ENCODE measurements around the gene FOS. TPM values are rescaled to one million over a fixed set of nuclear protein-coding genes. Genes with fewer than 3 reads are reported as not detected.
"Not testable (repeated sequence)": the region's sequence is repeated elsewhere in the genome, so short reads cannot be mapped to it uniquely, and the experiment has no call there.

The FOS gene
- total RNA-seq, 1 experiment from 2014 or later: 14.2 TPM

DNA sequence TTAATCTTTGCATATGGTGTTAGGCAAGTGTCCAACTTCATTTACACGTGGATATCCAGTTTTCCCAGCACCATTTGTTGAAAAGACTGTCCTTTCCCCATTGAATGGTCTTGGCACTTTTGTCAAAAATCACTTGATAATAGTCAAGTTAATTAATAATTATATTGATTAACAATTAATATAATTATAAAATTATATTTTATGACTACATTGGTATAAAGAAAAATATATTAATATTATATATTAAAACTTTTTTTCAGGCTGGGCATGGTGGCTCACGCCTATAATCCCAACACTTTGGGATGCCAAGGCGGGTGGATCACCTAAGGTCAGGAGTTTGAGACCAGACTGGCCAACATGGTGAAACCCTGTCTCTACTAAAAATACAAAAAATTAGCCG is 27.8 kb downstream of the FOS start:
- DNase-seq; H3K36me3 ChIP-seq (replicated peaks; ENCODE audit: control insufficient read depth, insufficient read depth, low read length); H3K4me3 ChIP-seq (ENCODE audit: insufficient read depth, low read depth, low read length); H3K27me3 ChIP-seq (ENCODE audit: control insufficient read depth, insufficient read depth, low read length): not testable (repeated sequence)

DNA sequence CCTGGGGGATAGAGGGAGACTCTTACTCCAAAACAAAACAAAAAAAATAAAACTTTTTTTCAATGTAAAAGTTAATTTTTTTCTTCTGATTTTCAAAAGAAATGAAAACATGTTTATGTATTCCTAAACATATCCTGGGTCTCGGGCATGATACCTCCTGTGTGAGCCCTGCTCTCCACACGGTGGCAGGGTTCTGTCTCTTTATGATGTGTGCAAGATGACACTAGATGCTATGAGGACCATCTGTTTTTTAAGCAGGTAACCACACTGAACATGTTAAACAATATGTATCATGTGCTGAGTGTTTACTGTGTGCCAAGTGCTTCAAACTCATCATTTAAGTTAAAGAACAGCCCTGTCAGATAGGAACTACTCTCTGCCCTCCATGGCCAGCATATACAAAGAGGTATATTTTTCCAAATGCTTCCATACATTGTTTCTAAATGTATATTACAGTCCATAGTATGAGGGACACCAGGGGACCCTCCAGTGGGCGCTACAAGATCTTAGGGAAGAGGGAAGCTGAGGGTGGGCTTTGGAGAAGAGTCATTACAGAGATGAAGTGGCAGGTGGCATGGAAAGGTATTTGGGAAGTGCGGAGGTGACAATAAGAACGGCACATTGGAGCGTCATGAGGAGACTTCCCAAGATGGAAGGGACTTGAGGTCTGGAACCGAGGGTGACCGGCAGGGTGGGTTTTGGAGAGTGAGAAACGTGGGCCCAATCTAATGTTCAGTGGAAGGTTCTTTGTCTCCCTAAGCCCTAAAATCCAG is 28.5 kb downstream of the FOS start:
- Histone ChIP-seq H3K36me3 (replicated peaks; ENCODE audit: control insufficient read depth, insufficient read depth, low read length) (no peaks in the 10 kb centered on the region), H3K4me3 (ENCODE audit: insufficient read depth, low read depth, low read length) (no peak overlapping the region), H3K27me3 (ENCODE audit: control insufficient read depth, insufficient read depth, low read length) (no peaks in the 10 kb centered on the region)
- DNase-seq: no peak

DNA sequence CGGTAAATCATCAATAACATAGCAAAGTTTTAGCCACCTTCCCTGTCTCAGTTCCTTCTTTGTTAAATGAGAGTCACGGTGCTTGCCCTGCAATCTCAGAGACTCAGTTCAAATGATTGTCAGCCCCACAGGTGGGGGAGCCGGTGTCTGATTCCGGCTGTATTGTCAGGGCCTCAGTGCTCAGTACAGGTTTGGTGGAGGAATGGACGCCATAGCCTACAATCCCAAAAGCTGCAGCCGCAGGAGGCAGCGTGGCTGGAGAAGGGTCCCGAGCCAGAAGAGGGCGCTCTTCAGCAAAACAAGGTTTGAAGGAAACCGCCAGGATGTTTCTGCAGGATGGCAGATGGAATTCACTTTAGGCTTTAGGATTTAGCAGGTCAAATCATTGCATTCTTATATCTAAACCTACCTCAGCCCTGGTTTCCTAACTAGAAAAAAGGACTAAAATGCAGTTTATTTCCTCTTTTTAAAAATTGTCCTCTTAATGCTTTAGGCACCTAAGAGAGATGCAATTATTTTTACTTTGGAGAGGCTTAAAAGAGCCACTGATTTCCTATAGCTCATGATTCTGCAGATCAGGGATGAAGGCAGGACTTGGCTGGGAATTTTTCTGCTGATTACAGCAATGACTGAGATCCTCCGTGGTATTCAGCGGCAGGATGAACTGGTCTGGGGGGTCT is 29.2 kb downstream of the FOS start:
- H3K36me3 ChIP-seq (replicated peaks; ENCODE audit: control insufficient read depth, insufficient read depth, low read length): no peaks in the 10 kb centered on the region
- H3K4me3 ChIP-seq (ENCODE audit: insufficient read depth, low read depth, low read length): no peak overlapping the region
- DNase-seq: peak; percentile 75
- H3K27me3 ChIP-seq (ENCODE audit: control insufficient read depth, insufficient read depth, low read length): no peaks in the 10 kb centered on the region

DNA sequence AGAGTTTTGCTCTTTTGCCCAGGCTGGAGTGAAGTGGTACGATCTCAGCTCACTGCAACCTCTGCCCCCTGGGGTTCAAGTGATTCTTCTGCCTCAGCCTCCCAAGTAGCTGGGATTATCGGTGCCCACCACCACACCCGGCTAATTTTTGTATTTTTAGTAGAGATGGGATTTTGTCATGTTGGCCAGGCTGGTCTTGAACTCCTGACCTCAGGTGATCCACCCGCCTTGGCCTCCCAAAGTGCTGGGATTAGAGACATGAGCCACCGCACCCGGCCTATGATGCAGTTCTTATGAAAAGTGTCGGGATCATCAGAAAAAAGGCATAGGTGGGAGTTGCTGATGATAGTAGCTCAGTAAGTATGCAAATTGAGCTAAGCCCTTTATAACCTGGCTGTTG is 30.4 kb downstream of the FOS start:
- not testable (repeated sequence) for H3K4me3 ChIP-seq (ENCODE audit: insufficient read depth, low read depth, low read length); H3K36me3 ChIP-seq (replicated peaks; ENCODE audit: control insufficient read depth, insufficient read depth, low read length); DNase-seq; H3K27me3 ChIP-seq (ENCODE audit: control insufficient read depth, insufficient read depth, low read length)

DNA sequence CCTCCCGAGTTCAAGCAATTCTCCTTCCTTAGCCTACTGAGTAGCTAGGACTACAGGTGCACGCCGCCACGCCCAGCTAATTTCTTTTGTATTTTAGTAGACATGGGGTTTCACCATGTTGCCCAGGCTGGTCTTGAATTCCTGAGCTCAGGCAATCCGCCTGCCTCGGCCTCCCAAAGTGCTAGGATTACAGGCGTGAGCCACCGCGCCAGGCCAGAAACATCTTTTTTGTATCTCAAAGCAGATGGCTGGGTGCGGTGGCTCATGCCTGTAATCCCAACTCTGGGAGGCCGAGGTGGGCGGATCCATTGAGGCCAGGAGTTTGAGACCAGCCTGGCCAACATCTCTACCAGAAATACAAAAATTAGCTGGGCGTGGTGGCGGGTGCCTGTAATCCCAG is 30.9 kb downstream of the FOS start:
- not testable (repeated sequence) for H3K27me3 ChIP-seq (ENCODE audit: control insufficient read depth, insufficient read depth, low read length); DNase-seq; H3K36me3 ChIP-seq (replicated peaks; ENCODE audit: control insufficient read depth, insufficient read depth, low read length); H3K4me3 ChIP-seq (ENCODE audit: insufficient read depth, low read depth, low read length)

DNA sequence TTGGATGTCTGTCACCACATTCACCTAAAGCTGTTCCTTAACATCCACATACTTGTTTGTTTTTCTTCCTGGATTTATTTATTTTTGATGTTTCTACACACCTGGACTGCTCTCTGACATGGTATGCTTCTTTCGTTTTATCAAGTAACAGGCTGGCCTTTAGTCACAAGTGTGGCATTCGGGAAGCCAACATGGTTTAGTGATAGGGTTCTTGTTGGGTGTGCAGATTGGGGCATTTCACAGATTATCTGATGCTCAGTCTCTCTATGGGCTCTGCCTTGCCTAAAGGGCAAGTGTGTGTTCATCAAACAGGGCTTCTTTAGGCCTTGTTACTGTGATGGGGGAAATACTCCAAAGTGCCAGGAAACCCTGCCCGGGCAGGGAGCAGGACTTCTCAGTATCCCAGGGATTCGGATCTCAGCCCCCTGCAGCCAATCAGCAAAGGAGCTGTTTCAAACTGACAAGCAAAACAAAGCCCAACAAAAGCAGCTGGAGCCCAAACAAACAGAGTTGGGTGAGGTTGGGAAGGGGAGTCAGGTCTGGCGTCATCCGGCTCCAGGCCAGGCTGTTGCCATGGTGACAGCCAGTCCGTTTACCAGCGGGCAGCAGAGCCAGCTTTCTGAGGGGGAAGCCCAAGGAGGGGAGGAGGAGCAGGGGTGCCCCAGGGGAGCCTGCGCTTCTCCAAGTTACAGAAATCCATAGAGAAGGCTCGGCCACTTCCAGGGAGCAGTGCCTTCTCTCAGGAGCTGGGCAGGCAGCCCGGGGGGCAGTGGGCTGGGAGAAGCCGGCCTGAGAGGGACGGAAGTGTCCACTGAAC is 31.9 kb downstream of the FOS start:
- no peaks in the 10 kb centered on the region for H3K27me3 ChIP-seq (ENCODE audit: control insufficient read depth, insufficient read depth, low read length)
- H3K36me3 ChIP-seq (replicated peaks; ENCODE audit: control insufficient read depth, insufficient read depth, low read length): no peaks in the 10 kb centered on the region
- H3K4me3 ChIP-seq (ENCODE audit: insufficient read depth, low read depth, low read length): no peak overlapping the region
- DNase-seq: peak; percentile 93

DNA sequence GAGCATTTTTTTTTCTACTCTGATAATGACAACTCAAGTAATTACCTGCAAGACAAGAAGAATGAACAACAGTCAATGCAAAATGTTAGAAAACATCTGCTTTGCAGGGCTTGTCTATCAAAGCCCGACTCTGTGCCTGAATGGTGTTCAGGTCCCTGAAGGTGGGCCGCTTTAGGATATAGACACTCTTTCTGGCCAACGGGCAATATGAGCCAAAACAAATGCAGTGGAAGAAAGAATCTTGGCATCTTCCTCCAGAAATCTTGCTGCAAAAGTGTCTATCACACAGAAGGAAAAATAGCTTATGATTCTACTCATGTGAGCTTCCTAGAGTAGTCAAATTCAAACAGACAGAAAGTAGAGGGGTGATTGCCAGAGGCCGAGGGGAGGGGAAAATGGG is 32.7 kb downstream of the FOS start:
- Histone ChIP-seq H3K36me3 (replicated peaks; ENCODE audit: control insufficient read depth, insufficient read depth, low read length) (no peaks in the 10 kb centered on the region), H3K27me3 (ENCODE audit: control insufficient read depth, insufficient read depth, low read length) (no peaks in the 10 kb centered on the region), H3K4me3 (ENCODE audit: insufficient read depth, low read depth, low read length) (no peak overlapping the region)
- no peak for DNase-seq

DNA sequence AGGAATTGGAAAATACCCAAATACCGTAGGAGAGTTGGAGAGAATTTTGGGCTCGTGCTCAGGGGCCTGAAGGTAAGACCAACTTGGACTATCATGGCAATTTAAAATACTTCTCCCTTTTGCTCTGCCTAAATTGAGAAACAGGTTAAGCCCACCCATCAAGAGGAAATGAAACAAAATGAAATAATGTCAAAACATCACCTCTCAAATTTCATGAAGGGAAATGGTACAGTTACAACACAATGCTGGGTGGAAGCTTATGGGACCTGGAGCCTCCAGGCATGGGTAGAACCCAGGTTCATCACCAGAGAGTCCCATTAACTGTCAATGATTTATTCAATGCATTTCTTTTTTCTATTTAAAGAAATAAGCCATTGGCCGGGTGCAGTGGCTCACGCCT is 33.7 kb downstream of the FOS start:
- no peak for DNase-seq
- no peak overlapping the region for H3K4me3 ChIP-seq (ENCODE audit: insufficient read depth, low read depth, low read length)
- H3K27me3 ChIP-seq (ENCODE audit: control insufficient read depth, insufficient read depth, low read length): no peaks in the 10 kb centered on the region
- no peaks in the 10 kb centered on the region for H3K36me3 ChIP-seq (replicated peaks; ENCODE audit: control insufficient read depth, insufficient read depth, low read length)

DNA sequence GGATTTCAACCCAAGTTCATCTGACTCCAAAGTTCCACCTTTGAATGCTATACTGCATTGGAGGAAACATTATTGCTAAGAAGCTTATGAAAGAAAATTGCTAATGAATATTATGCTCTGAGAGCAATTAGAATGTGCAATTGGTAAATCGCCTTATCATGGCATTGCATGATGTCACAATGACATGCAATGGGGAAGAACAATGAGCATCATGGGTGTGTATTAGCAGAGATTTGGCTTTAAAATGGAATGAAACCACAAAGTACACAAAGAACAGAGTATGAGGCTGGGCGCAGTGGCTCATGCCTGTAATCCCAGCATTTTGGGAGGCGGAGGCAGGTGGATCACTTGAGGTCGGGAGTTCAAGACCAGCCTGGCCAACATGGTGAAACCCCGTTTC is 34.7 kb downstream of the FOS start:
- H3K4me3 ChIP-seq (ENCODE audit: insufficient read depth, low read depth, low read length): no peak overlapping the region
- H3K27me3 ChIP-seq (ENCODE audit: control insufficient read depth, insufficient read depth, low read length): no peaks in the 10 kb centered on the region
- H3K36me3 ChIP-seq (replicated peaks; ENCODE audit: control insufficient read depth, insufficient read depth, low read length): no peaks in the 10 kb centered on the region
- no peak for DNase-seq

DNA sequence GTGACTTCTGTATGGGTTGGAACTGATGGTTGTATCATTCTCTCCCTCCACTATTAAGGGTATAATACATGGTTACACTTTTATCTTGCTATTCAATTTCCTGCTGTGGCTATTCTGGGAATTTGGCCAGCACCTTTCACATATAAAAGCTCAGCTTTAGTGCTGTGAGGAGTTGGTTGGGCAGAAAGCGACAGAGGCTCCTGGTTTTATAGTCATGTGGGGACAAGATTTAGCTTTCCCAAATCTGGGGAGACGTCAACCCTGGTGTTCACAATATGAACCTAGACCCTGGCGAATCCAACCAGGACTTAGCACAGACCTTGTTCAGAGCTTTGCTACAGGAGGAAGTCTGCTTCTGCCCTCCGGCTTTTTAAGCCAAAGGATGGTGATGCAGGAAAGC is 36.5 kb downstream of the FOS start:
- DNase-seq: no peak
- Histone ChIP-seq H3K4me3 (ENCODE audit: insufficient read depth, low read depth, low read length) (no peak overlapping the region), H3K36me3 (replicated peaks; ENCODE audit: control insufficient read depth, insufficient read depth, low read length) (no peaks in the 10 kb centered on the region), H3K27me3 (ENCODE audit: control insufficient read depth, insufficient read depth, low read length) (no peaks in the 10 kb centered on the region)

DNA sequence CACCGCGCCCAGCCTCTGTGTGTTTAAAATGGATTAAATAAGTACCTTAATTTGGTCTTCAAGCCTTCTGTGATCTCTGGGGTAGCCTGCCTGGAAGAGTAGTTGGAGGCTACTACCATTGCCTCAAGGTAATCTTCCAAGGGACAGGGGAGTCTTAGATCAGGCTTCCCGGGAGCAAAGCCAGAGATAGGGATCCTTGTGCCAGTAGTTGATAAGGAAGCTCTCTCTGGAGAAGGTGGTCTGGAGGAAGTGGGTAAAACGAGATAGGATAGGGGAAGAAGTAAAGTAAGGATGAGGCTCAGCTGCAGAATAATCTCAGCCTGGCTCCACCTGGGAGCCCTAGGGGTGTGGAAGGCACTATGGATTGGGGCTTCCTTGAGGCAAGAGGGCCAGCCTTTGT is 38.5 kb downstream of the FOS start:
- DNase-seq: no peak
- no peaks in the 10 kb centered on the region for H3K27me3 ChIP-seq (ENCODE audit: control insufficient read depth, insufficient read depth, low read length)
- H3K36me3 ChIP-seq (replicated peaks; ENCODE audit: control insufficient read depth, insufficient read depth, low read length): no peaks in the 10 kb centered on the region
- no peak overlapping the region for H3K4me3 ChIP-seq (ENCODE audit: insufficient read depth, low read depth, low read length)

DNA sequence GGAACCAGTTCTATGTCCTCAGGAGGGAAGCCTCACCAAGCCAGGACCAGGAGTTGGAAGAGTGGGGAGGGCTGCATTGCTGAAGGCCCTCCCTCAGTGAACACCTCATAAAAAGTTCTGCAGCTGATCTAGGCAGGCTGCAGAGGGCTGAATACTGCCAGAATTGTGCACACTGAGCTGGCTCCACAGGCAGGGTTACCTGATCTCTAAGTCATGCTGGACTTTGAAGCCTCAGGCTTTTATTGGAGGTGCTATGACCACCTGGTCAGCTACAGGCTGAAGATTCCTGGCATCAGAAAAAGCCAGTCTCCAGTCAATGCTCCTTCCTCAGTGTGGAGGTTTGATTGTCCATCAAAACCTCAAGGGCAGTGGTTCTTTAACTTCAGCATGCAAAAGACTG is 39.7 kb downstream of the FOS start:
- H3K27me3 ChIP-seq (ENCODE audit: control insufficient read depth, insufficient read depth, low read length): no peaks in the 10 kb centered on the region
- no peaks in the 10 kb centered on the region for H3K36me3 ChIP-seq (replicated peaks; ENCODE audit: control insufficient read depth, insufficient read depth, low read length)
- DNase-seq: no peak
- H3K4me3 ChIP-seq (ENCODE audit: insufficient read depth, low read depth, low read length): no peak overlapping the region

DNA sequence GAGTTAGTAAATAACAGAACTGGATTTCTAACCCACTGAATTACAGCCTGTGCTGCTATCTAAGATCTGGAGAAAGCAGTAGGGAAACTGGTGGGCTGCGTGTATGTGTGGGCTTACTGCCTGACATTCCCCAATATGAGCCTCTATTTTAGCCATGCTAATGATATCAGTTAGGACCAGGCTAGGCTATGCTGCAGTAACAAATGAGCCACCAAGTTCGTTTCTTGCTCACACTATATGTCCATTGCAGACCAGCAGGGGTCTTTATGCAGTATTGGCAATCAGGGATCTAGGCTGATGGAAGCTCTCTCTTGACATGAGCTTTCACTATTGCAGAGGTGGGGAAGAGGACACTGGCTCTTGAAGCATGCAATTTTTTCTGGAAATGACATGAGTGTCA is 40.4 kb downstream of the FOS start:
- Histone ChIP-seq H3K27me3 (ENCODE audit: control insufficient read depth, insufficient read depth, low read length) (no peaks in the 10 kb centered on the region), H3K4me3 (ENCODE audit: insufficient read depth, low read depth, low read length) (no peak overlapping the region), H3K36me3 (replicated peaks; ENCODE audit: control insufficient read depth, insufficient read depth, low read length) (no peaks in the 10 kb centered on the region)
- DNase-seq: no peak

DNA sequence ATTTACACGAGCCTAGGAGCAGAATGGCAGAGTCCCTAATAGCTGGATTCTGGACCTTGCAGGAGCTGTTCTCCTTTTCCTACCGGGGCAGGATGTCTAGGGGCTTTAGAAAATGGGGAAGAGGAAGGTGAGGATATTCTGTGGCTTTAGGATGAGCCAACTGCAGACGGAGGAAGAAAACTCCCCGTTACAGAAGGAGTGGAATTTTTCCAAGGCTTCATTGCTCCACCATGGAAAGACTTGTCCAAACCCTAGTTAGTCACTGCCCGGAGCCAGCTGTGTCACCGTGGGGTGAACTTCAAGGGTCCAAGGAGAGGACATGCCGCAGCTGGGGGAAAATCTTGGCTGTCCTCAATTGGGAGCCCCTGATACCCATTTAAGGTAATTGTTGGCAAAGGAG is 41.6 kb downstream of the FOS start:
- H3K27me3 ChIP-seq (ENCODE audit: control insufficient read depth, insufficient read depth, low read length): no peaks in the 10 kb centered on the region
- no peaks in the 10 kb centered on the region for H3K36me3 ChIP-seq (replicated peaks; ENCODE audit: control insufficient read depth, insufficient read depth, low read length)
- no peak overlapping the region for H3K4me3 ChIP-seq (ENCODE audit: insufficient read depth, low read depth, low read length)

DNA sequence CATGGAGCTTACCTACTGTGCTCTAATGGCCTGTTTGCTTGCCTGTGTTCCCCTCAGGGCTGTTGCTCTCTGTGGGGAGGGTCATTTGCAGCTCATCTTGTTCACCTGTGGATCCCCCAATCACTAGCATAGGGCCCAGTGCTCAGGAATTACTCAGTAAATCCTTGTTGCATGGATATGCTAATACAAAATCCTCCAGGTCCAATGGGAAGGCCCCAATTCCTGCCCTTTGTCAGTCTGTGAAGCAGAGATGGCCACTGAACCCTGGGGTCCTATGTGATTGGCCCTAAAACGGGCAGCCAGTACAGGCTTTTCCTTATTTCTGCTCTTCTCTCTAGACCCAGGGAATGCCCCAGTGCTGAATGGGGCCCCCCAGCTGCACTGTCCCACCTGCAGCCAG is 44.1 kb downstream of the FOS start:
- H3K27me3 ChIP-seq (ENCODE audit: control insufficient read depth, insufficient read depth, low read length): no peaks in the 10 kb centered on the region
- peak; percentile 50 for DNase-seq
- H3K4me3 ChIP-seq (ENCODE audit: insufficient read depth, low read depth, low read length): no peak overlapping the region
- no peaks in the 10 kb centered on the region for H3K36me3 ChIP-seq (replicated peaks; ENCODE audit: control insufficient read depth, insufficient read depth, low read length)

More for the DNA sequence above, 41.6 kb downstream of the FOS start:
- no peak for DNase-seq
